ENCODE measurements around the gene COG4. TPM values are rescaled to one million over a fixed set of nuclear protein-coding genes. Genes with fewer than 3 reads are reported as not detected.

The COG4 gene
- total RNA-seq, 1 experiment from 2014 or later = 54.2 TPM

DNA sequence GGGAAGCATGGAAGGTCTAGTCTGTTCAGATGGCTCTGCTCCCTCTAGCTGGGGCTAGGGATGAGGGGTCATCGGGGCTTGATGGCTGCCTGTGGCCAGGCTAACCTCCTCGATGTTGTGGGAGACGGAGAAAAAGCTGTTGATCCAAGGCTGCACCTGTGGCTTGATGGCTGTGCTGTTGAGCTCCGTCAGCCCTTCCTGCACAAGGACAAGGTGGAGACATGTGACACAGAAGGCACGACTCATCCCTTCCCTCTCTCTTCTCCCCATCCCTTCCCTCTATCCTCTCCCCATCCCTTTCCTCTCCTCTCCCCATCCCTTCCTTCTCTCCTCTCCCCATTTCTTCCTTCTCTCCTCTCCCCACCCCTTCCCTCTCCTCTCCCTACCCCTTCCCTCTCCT, 40.7 kb downstream of the COG4 start:
- no peak overlapping the region for H2AFZ ChIP-seq (ENCODE audit: low read depth, low read length, poor library complexity, severe bottlenecking)
- H3K9ac ChIP-seq (ENCODE audit: low read length) = no peak overlapping the region
- H3K4me2 ChIP-seq (ENCODE audit: low read length) = no peak overlapping the region
- no peak for DNase-seq (ENCODE audit: low read depth, low spot score)
- peaks cover 3 to 7% of the 10 kb centered on the region in 2 experiments; a peak in 3 of 4 replicates for H3K4me1 ChIP-seq (ENCODE audit: control insufficient read depth in 1 of 2, insufficient read depth in 2 of 2, low read length in 2 of 2)
- no peaks in the 10 kb centered on the region for H3K79me2 ChIP-seq (ENCODE audit: insufficient read depth, low read length)
- intact Hi-C loops (cut with micrococcal nuclease) = no loop called here
- BruUV-seq (replicated peaks) = no TSS peak
- H3K9me2 ChIP-seq (ENCODE audit: insufficient read depth) = no peaks in the 10 kb centered on the region
- H3K9me3 ChIP-seq (ENCODE audit: control insufficient read depth in 1 of 2, insufficient read depth in 1 of 2, low read depth in 1 of 2, low read length in 2 of 2) = no peaks in the 10 kb centered on the region
- RAD21 ChIA-PET (ENCODE audit: low non-redundant PET in 1 of 2, low total read pairs in 2 of 2, uncharacterized antibody in 2 of 2, unreplicated experiment in 2 of 2) = no interaction called here
- no peaks in the 10 kb centered on the region for H3K27me3 ChIP-seq (ENCODE audit: insufficient read depth, low read length)
- ATAC-seq = peak; percentile 46
- POLR2A ChIA-PET = no interaction called here
- TF ChIP-seq JUND (IDR thresholded peaks at IDR 0.05) = no peak
- TF ChIP-seq REST (IDR thresholded peaks at IDR 0.05; ENCODE audit: low read depth) = no peak
- no peak for TF ChIP-seq EZH2phosphoT487 (IDR thresholded peaks at IDR 0.05; ENCODE audit: borderline replicate concordance)
- TF ChIP-seq SRF (IDR thresholded peaks at IDR 0.05; ENCODE audit: low read depth) = no peak
- TF ChIP-seq RAD21 (IDR thresholded peaks at IDR 0.05; ENCODE audit: low read depth) = no peak
- TF ChIP-seq CTCF (IDR thresholded peaks at IDR 0.05 in 2 of 3, conservative IDR thresholded peaks at IDR 0.05 in 1 of 3; ENCODE audit: borderline replicate concordance in 1 of 3, insufficient read depth in 1 of 3, low read depth in 2 of 3, low read length in 2 of 3) = no peak
- TF ChIP-seq, protein P1, sequence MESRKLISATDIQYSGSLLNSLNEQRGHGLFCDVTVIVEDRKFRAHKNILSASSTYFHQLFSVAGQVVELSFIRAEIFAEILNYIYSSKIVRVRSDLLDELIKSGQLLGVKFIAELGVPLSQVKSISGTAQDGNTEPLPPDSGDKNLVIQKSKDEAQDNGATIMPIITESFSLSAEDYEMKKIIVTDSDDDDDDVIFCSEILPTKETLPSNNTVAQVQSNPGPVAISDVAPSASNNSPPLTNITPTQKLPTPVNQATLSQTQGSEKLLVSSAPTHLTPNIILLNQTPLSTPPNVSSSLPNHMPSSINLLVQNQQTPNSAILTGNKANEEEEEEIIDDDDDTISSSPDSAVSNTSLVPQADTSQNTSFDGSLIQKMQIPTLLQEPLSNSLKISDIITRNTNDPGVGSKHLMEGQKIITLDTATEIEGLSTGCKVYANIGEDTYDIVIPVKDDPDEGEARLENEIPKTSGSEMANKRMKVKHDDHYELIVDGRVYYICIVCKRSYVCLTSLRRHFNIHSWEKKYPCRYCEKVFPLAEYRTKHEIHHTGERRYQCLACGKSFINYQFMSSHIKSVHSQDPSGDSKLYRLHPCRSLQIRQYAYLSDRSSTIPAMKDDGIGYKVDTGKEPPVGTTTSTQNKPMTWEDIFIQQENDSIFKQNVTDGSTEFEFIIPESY (IDR thresholded peaks at IDR 0.05; ENCODE audit: extremely low read depth, insufficient replicate concordance, low read length) = no peak
- no peak for TF ChIP-seq CEBPB (IDR thresholded peaks at IDR 0.05; ENCODE audit: low read depth)
- TF ChIP-seq, protein P2, sequence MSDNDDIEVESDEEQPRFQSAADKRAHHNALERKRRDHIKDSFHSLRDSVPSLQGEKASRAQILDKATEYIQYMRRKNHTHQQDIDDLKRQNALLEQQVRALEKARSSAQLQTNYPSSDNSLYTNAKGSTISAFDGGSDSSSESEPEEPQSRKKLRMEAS (IDR thresholded peaks at IDR 0.05) = no peak
- TF ChIP-seq CBX3 (IDR thresholded peaks at IDR 0.05; ENCODE audit: low read depth) = no peak
- no peak for TF ChIP-seq ZFX (IDR thresholded peaks at IDR 0.05)
- H3K36me3 ChIP-seq (ENCODE audit: control insufficient read depth in 1 of 2, insufficient read depth in 2 of 2, low read length in 2 of 2) = peaks cover 0 to 3% of the 10 kb centered on the region in 2 experiments; a peak in 1 of 4 replicates
- no peak overlapping the region for H3K27ac ChIP-seq (ENCODE audit: low read depth, low read length)
- H3K4me3 ChIP-seq (replicated peaks in 1 of 2; ENCODE audit: low read depth in 1 of 2, low read length in 2 of 2) = no peak overlapping the region
- CTCF ChIA-PET = interaction anchor here (1.2 kb wide), 1 partner anchor 12 kb away, joined by 4 read pairs; no protein-coding TSS in a partner anchor
- no peaks in the 10 kb centered on the region for H4K20me1 ChIP-seq (ENCODE audit: insufficient read depth)
